DOHH2 (cell line): ENCODE results near the gene BST2.
A peak's percentile ranks its signal among the peaks of the same experiment; 100 is the strongest.

ENCODE experiments used
- H3F3A ChIP-seq: fragments of 200-600 bp; sonication (generic), shearing (Covaris generic); 2 replicates; pipeline ENCODE4 v1.6.0; 2016; ENCODE audit warnings: antibody characterized with exemption, mild to moderate bottlenecking; ENCODE audit not compliant: control insufficient read depth, insufficient read depth
- H3K27ac ChIP-seq: fragments of 200-600 bp; sonication (generic); 2 replicates; pipeline ENCODE4 v1.5.1; 2014; ENCODE audit warnings: low read depth, mild to moderate bottlenecking, low read length, moderate library complexity
- H3K27me3 ChIP-seq: fragments of 200-600 bp; sonication (generic); 2 replicates; pipeline ENCODE4 v1.6.1; 2014; ENCODE audit warnings: mild to moderate bottlenecking, low read length, mixed read lengths; ENCODE audit not compliant: control insufficient read depth
- H3K36me3 ChIP-seq: fragments of 200-600 bp; sonication (generic); 2 replicates; pipeline ENCODE4 v1.6.1; 2014; ENCODE audit warnings: mild to moderate bottlenecking, low read length, moderate library complexity, mixed read lengths; ENCODE audit not compliant: control insufficient read depth
- H3K4me1 ChIP-seq: fragments of 200-600 bp; sonication (generic); 2 replicates; pipeline ENCODE4 v1.6.1; 2014; ENCODE audit warnings: mild to moderate bottlenecking, low read length, mixed read lengths; ENCODE audit not compliant: control insufficient read depth
- H3K4me2 ChIP-seq: fragments of 200-600 bp; sonication (generic); 2 replicates; pipeline ENCODE4 v1.6.0; 2014; ENCODE audit warnings: mild to moderate bottlenecking, low read length, moderate library complexity
- H3K4me3 ChIP-seq: fragments of 200-600 bp; sonication (generic); 2 replicates; pipeline ENCODE4 v1.5.1; 2014; ENCODE audit warnings: mild to moderate bottlenecking, low read length, mixed read lengths
- H3K79me2 ChIP-seq: fragments of 200-600 bp; sonication (generic); 2 replicates; pipeline ENCODE4 v1.6.1; 2014; ENCODE audit warnings: mild to moderate bottlenecking, low read length, mixed read lengths; ENCODE audit not compliant: control insufficient read depth
- H3K9me2 ChIP-seq: fragments of 200-600 bp; sonication (generic); replicated peaks from 2 replicates; pipeline ENCODE4 v1.6.1; 2014; ENCODE audit warnings: mild to moderate bottlenecking, low read length, mixed read lengths; ENCODE audit not compliant: control insufficient read depth
- H3K9me3 ChIP-seq: fragments of 200-600 bp; sonication (generic); 2 replicates; pipeline ENCODE4 v1.6.1; 2014; ENCODE audit warnings: antibody characterized with exemption, low read length, mixed read lengths; ENCODE audit not compliant: control insufficient read depth, insufficient read depth
- H4K20me1 ChIP-seq: fragments of 200-600 bp; sonication (generic); 2 replicates; pipeline ENCODE4 v1.6.0; 2014; ENCODE audit warnings: low read depth, mild to moderate bottlenecking, antibody characterized with exemption, low read length, moderate library complexity; ENCODE audit not compliant: control insufficient read depth, insufficient read depth
- CTCF ChIP-seq: fragments of 200-600 bp; sonication (generic); IDR thresholded peaks from one replicate; pipeline ENCODE4 v1.5.1; 2014; ENCODE audit warnings: antibody characterized with exemption, mild to moderate bottlenecking, low read depth, low read length; ENCODE audit not compliant: poor library complexity, severe bottlenecking
- EZH2phosphoT487 ChIP-seq: fragments of 200-600 bp; sonication (generic); IDR thresholded peaks from 2 replicates; pipeline ENCODE4 v1.6.1; 2017; ENCODE audit warnings: borderline replicate concordance, mild to moderate bottlenecking, antibody characterized with exemption, low read length, moderate library complexity, mixed read lengths

The BST2 gene

GRCh38 chr19:17409990-17410389 is 4.6 kb upstream of the BST2 start:
- peak overlapping the region; percentile 44; the same call in 1 of the 2 replicates for H3K27ac ChIP-seq
- H3K4me2 ChIP-seq: peak overlapping the region; percentile 30
- H3K4me1 ChIP-seq: peaks cover 59% of the 10 kb centered on the region
- TF ChIP-seq CTCF (no peak), EZH2phosphoT487 (no peak)
- peak overlapping the region; percentile 18 for H3K4me3 ChIP-seq
- no peaks in the 10 kb centered on the region for H3K9me3 ChIP-seq
- H3K9me2 ChIP-seq: no peaks in the 10 kb centered on the region
- H3K79me2 ChIP-seq: peaks cover 85% of the 10 kb centered on the region
- H3F3A ChIP-seq: peaks cover 32% of the 10 kb centered on the region
- H3K27me3 ChIP-seq: no peaks in the 10 kb centered on the region
- no peaks in the 10 kb centered on the region for H4K20me1 ChIP-seq
- peaks cover 46% of the 10 kb centered on the region for H3K36me3 ChIP-seq

GRCh38 chr19:17406887-17407196 is 1.4 kb upstream of the BST2 start:
- H3K27ac ChIP-seq: peak overlapping the region; percentile 94
- H3K79me2 ChIP-seq: peaks cover 88% of the 10 kb centered on the region
- no peaks in the 10 kb centered on the region for H3K9me2 ChIP-seq
- peaks cover 54% of the 10 kb centered on the region for H3K4me1 ChIP-seq
- H3K9me3 ChIP-seq: no peaks in the 10 kb centered on the region
- H4K20me1 ChIP-seq: peaks cover 8% of the 10 kb centered on the region
- H3F3A ChIP-seq: peaks cover 25% of the 10 kb centered on the region
- peak overlapping the region; percentile 91 for H3K4me2 ChIP-seq
- no peak for TF ChIP-seq EZH2phosphoT487
- no peak for TF ChIP-seq CTCF
- H3K4me3 ChIP-seq: peak overlapping the region; percentile 89
- no peaks in the 10 kb centered on the region for H3K27me3 ChIP-seq
- peaks cover 47% of the 10 kb centered on the region for H3K36me3 ChIP-seq

GRCh38 chr19:17406046-17406886 is 836 bp upstream of the BST2 start:
- peak overlapping the region; percentile 89 for H3K4me3 ChIP-seq
- H3K4me2 ChIP-seq: peak overlapping the region; percentile 91
- peak overlapping the region; percentile 94 for H3K27ac ChIP-seq
- no peaks in the 10 kb centered on the region for H3K27me3 ChIP-seq
- H3K36me3 ChIP-seq: peaks cover 47% of the 10 kb centered on the region
- no peaks in the 10 kb centered on the region for H3K9me2 ChIP-seq
- peaks cover 8% of the 10 kb centered on the region for H4K20me1 ChIP-seq
- H3K4me1 ChIP-seq: peaks cover 48% of the 10 kb centered on the region
- no peak for TF ChIP-seq CTCF
- no peak for TF ChIP-seq EZH2phosphoT487
- peaks cover 88% of the 10 kb centered on the region for H3K79me2 ChIP-seq
- no peaks in the 10 kb centered on the region for H3K9me3 ChIP-seq
- peaks cover 19% of the 10 kb centered on the region for H3F3A ChIP-seq
